HG03558 (cell line): ENCODE results near the gene TAF5L.
"Not testable (repeated sequence)": the region's sequence is repeated elsewhere in the genome, so short reads cannot be mapped to it uniquely, and the experiment has no call there.

ENCODE experiments used
- ATAC-seq: cut with Tn5 transposase; IDR thresholded peaks from one replicate; pipeline ENCODE4 v1.9.1; 2021; ENCODE audit warnings: moderate number of reproducible peaks; ENCODE audit not compliant: unreplicated experiment; ENCODE audit errors: extremely low read depth

TAF5L gene

GRCh38 chr1:229614701-229615100 is 11.2 kb downstream of the TAF5L start:
- ATAC-seq, result no peak

GRCh38 chr1:229613938-229614337 is 12.0 kb downstream of the TAF5L start:
- ATAC-seq, result no peak

DNA sequence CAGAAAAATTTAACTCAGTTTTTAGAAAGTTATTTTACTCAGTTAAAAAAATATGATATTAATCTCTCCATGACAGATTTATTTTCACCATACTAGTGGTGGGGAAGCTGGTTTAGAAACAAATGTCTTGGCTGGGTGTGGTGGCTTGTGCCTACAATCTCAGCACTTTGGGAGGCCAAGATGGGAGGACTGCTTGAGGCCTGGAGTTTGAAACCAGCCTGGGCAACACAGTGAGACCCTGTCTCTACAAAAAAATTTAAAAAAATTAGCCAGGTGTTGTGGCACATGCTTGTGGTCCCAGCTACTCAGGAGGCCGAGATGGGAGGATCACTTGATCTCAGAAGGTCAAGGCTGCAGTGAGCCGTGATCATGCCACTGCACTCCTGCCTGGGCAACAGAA is 17.3 kb downstream of the TAF5L start:
- no peak for ATAC-seq

- ATAC-seq, result no peak
These were observed 18.6 kb downstream of the TAF5L start for GRCh38 chr1:229607370-229607769.

GRCh38 chr1:229603371-229604005 is 22.4 kb downstream of the TAF5L start:
- no peak for ATAC-seq

DNA sequence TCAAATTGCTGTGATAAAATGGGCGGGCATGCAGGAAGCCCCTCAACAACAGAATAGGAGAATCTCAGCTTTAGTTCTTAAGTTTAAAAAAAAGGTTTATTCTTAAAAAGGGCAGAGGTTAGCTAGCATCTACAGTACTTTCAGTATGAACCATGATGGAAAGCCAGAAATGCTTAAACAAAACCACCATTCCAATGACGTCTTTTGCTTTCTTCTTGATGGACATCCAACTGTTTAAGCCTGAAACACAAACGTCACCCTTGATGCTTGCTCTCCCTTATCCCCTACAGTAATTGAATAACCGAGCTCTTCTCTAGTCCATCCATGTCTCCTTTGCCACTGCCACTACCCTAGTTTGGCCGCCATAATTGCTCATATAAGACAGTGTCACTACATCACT is 25.7 kb downstream of the TAF5L start:
- ATAC-seq, result no peak

DNA sequence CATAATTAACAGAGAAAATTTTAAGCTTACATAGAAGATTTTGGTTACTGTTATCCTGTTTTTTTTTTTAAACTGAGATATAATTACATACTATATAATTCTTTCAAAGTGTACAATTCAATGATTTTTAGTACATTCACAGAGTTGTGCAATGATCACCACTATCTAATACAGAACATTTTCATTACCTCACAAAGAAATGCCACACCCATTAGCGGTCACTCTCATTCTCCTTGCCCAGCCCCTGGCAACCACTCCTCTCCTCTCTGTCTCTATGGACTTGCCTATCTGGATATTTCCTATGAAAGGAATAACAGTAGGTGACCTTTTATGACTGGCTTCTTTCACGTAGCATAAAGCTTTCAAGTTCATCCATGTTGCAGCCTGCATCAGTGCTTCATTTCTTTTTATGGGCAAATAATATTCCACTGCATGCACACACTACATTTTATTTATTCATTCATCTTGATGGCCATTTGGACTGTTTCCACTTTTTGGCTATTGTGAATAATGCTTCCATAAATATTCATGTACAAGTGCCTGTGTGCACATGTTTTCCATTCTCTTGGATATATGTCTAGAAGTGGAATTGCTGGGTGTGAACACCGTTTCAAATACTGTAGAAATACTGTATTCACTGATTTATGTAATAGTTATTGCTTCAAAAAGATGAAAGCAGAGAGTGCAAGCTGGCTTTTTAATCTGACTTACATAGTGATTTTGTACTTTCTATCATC is 26.5 kb downstream of the TAF5L start:
- no peak for ATAC-seq

DNA sequence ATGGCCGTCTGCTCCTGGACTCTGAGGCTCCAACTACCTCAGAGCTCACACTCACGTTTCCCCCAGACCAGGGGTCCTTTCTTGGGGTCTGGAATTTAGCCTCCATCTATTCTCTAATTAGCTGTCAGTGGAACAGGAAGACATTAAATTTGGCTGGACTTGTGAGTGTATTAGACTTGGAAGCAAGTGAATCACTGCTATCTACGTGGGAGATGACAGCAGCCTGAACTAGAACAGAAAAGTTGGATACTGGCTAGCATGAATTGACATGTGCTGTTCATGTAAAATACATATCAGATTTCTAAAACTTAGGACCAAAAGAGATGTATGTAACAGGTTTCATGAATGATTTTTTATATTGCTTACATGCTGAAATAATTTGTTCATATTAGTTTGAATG is 28.0 kb downstream of the TAF5L start:
- ATAC-seq, result no peak

- ATAC-seq, result no peak
These were observed 28.8 kb downstream of the TAF5L start for GRCh38 chr1:229596925-229597699.

- ATAC-seq, result not testable (repeated sequence)
These were observed 30.0 kb downstream of the TAF5L start for GRCh38 chr1:229595876-229596275.

DNA sequence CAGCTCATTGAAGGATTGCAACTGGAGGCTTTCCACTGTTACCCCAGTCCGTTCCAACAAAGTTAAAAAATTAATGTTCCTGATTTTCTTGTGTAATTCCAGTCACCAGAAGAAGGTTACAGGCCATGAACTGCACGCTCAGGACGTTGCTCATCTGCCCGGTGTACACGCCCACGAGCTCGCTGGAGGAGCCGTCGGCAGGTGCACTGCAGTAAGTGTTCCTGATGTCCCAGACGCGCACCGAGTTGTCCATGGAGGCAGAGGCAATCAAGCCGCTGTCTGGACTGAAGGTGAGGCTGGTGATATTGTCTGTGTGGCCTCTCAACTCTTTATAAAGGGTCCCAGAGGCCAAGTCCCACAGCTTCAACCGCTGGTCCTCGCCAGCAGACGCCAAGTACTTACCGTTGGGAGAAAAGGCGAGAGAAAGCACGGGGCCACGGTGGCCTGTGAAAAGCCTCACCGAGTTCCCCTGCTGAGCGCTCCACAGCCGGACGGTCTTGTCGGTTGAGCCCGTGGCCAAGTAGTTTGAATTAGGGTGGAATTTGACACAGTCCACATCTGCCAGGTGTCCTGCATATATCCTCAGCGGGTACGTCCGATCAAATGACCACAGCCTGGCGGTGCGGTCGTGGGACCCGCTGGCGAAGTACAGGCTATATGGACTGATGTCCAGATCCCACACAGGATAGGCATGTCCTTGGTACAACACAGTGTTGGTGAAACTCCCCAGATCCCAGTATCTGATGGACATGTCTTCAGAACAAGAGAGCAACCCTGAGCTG is 31.5 kb downstream of the TAF5L start:
- no peak for ATAC-seq

DNA sequence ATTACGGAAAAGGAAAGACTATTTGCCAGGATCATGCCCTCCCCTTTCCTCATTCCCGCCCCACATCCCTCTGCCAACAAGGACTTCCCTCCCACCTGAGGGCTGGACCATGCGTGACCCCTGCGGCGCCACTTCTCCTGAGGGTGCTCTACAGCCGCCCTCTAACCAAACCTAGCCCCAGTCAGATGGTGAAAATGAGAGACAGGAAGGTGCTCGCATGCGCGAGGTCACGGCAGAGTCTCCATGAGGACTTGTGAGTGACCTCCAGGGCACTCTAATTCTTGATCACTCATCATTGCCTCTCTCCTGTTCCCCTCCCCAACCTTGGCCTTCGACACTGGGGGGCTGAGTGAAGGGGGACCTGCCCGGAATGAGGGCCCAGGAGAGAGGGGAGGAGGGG is 32.1 kb downstream of the TAF5L start:
- ATAC-seq, result no peak

DNA sequence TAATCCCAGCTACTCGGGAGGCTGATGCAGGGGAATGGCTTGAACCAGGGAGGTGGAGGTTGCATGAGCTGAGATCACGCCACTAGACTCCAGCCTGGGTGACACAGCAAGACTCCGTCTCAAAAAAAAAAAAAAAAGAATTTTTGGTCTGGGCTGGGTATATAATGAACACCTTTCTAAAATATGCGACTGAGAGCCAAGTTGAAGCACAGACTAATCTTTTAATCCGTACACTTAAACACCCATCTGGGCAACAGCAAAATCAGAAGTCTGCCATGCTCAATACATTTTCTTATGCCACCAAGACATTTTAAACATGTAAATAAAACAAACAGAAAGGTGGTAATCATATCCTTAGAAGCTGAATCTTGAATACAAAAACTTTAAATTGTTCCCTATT is 35.8 kb downstream of the TAF5L start:
- no peak for ATAC-seq

DNA sequence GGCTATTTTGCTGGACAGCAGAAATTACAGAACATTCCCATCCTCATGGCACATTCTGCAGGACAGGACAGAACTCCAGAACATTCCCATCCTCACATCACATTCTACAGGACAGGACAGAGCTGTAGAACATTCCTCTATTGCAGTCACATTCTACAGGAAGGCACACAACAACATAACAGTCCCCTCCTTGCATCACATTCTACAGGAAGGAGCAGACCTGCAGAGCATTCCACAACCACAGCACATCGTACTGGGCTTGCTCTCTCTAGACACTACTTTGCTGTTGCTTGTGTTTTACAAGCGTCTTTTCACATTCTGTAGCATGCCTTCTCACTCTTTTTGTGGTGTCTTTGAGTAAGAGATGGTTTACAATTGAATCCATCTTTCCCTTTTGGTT is 40.6 kb downstream of the TAF5L start:
- ATAC-seq, result no peak

- ATAC-seq, result no peak
These were observed 43.2 kb downstream of the TAF5L start for GRCh38 chr1:229582715-229583114.

DNA sequence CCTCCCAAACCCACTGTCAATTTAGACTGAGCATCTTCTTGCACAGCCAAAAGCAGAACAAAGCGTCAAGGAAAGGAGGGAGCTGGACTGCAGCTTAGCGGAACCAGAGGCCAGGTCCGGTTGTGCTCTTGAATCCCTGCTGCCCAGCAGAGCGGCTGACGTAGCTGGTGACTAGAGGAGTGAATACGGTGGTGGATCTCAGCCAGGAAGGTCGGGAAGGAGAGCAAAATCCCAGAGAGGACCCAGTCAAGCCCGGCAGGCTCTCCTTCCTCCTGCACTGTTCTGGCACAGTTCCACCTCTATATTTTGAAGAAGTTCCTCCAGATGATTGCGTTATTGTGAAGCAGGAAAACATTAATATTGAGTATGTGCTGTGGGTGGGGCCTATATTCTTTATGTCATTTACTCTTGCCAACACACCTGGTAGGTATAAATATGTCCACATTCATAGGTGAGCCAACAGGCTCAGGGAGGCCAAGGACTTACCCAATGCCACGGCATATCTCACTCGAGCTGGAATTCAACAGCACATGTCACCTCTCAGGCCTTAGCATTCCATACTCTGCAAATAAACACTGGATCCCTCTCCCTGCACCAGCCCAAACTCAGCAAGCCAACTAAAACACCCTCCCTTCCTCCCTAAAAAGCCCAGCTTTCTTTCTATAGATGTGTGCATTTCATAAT is 43.8 kb downstream of the TAF5L start:
- no peak for ATAC-seq

DNA sequence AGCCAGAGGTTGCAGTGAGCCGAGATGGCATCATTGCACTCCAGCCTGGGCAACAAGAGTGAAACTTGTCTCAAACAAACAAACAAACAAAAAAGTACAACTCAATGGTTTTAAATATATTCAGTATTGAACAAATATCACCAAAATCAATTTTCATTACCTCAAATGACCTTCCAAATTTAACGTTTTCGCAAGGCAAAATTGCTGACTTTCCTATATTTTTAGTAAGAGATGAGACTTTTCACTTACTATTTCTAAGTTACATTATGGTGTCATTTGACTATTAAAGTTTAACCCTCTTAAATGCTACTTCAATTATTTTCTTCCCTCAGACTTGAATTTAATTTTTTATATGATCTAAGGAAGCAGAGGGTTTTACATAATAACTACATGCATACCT is 44.4 kb downstream of the TAF5L start:
- no peak for ATAC-seq

- peak; percentile 75 for ATAC-seq
These were observed 46.8 kb downstream of the TAF5L start for GRCh38 chr1:229579059-229579673.

DNA sequence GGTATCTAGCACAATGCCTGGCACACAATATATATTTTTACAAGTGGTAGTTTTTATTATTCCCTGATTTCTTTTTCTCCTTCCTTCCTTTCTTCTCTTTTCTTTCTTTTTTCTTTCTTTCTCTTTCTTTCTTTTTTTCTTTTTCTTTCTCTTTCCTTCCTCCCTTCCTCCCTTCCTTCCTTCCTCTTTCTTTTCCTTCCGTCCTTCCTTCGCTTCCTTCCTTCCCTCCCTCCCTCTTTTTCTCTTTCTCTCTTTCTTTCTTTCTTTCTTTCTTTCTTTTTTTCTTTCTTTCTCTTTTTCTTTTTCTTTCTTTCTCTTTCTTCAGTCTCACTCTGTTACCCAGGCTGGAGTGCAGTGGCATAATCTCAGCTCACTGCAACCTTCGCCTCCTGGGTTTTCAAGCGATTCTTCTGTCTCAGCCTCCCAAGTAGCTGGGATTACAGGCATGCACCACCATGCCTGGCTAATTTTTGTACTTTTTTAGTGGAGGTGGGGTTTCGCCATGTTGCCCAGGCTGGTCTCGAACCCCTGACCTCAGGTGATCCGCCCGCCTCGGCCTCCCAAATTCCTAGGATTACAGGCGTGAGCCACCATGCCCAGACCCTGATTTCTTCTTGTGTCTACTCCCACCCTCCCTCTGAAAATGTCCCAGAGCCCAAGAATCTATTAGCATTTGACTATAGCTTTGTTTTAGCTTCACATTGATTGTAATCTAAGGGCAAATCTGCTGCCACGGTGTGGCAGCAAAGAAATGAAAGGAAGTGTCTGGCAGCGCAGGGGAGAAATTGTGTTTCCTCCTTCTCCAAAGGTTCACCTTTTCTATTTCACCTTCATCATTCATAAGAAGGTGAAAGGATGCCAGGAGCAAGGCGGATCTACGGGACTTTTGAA is 47.5 kb downstream of the TAF5L start:
- no peak for ATAC-seq
